Neural progenitor cell (in vitro differentiated cells): ENCODE measurements around the gene IL17C. TPM values are rescaled to one million over a fixed set of nuclear protein-coding genes. Genes with fewer than 3 reads are reported as not detected.

Experiments
- DNase-seq: peaks from one replicate; pipeline ENCODE4 v3.0.0-alpha.2; 2016; ENCODE audit warnings: low spot score
- H2AFZ ChIP-seq: fragments of 200-600 bp; sonication (generic); replicated peaks from 2 replicates; pipeline ENCODE4 v1.6.1; 2016; ENCODE audit warnings: antibody characterized with exemption
- H3F3A ChIP-seq: fragments of 200-600 bp; sonication (generic); 2 replicates; pipeline ENCODE4 v1.6.1; 2016; ENCODE audit warnings: antibody characterized with exemption, low read depth
- H3K27ac ChIP-seq: fragments of 200-600 bp; sonication (generic); 2 replicates; pipeline ENCODE4 v1.5.1; 2016; ENCODE audit warnings: mild to moderate bottlenecking
- H3K27me3 ChIP-seq: fragments of 200-600 bp; sonication (generic); 2 replicates; pipeline ENCODE4 v1.6.1; 2016; ENCODE audit warnings: mild to moderate bottlenecking, moderate library complexity
- H3K36me3 ChIP-seq: fragments of 200-600 bp; sonication (generic); 2 replicates; pipeline ENCODE4 v1.5.1; 2016
- H3K4me1 ChIP-seq: fragments of 200-600 bp; sonication (generic); 2 replicates; pipeline ENCODE4 v1.6.1; 2016; ENCODE audit warnings: mixed run types
- H3K4me2 ChIP-seq: fragments of 200-600 bp; sonication (generic); 2 replicates; pipeline ENCODE4 v1.6.1; 2016
- H3K4me3 ChIP-seq: fragments of 200-600 bp; sonication (generic); 2 replicates; pipeline ENCODE4 v1.5.1; 2016
- H3K79me2 ChIP-seq: fragments of 200-600 bp; sonication (generic); 2 replicates; pipeline ENCODE4 v1.6.1; 2016; ENCODE audit warnings: low read depth
- H3K9ac ChIP-seq: fragments of 200-600 bp; sonication (generic); 2 replicates; pipeline ENCODE4 v1.6.1; 2016
- H3K9me3 ChIP-seq: fragments of 200-600 bp; sonication (generic); 2 replicates; pipeline ENCODE4 v1.5.1; 2016; ENCODE audit warnings: low read depth
- H4K20me1 ChIP-seq: fragments of 200-600 bp; sonication (generic); 2 replicates; pipeline ENCODE4 v1.6.1; 2016; ENCODE audit warnings: low read depth
- H3K27ac Mint-ChIP-seq: 3 replicates; pipeline ENCODE4 v1.8.0; 2021; ENCODE audit warnings: mixed read lengths
- H3K27me3 Mint-ChIP-seq: 2 replicates; pipeline ENCODE4 v1.8.0; 2022; ENCODE audit warnings: low read depth, mild to moderate bottlenecking, inconsistent platforms, moderate library complexity, mixed read lengths; ENCODE audit not compliant: insufficient read depth
- H3K36me3 Mint-ChIP-seq: 3 replicates; pipeline ENCODE4 v1.8.0; 2021; ENCODE audit warnings: mixed read lengths
- H3K4me1 Mint-ChIP-seq: 3 replicates; pipeline ENCODE4 v1.8.0; 2021; ENCODE audit warnings: mixed read lengths
- H3K4me3 Mint-ChIP-seq: 3 replicates; pipeline ENCODE4 v1.8.0; 2021; ENCODE audit warnings: mild to moderate bottlenecking, moderate library complexity, mixed read lengths
- H3K9me3 Mint-ChIP-seq: 3 replicates; pipeline ENCODE4 v1.8.0; 2020; ENCODE audit warnings: mixed read lengths
- CTCF ChIP-seq: fragments of 200-600 bp; sonication (generic); IDR thresholded peaks from 2 replicates; pipeline ENCODE4 v1.5.1; 2017; ENCODE audit warnings: antibody characterized with exemption, mild to moderate bottlenecking
- EZH2 ChIP-seq: fragments of 200-600 bp; sonication (generic); IDR thresholded peaks from 2 replicates; pipeline ENCODE4 v1.6.1; 2017; ENCODE audit warnings: antibody characterized with exemption, mild to moderate bottlenecking, moderate library complexity
- EZH2phosphoT487 ChIP-seq: fragments of 200-600 bp; sonication (generic); IDR thresholded peaks from 2 replicates; pipeline ENCODE4 v1.6.1; 2017; ENCODE audit warnings: antibody characterized with exemption
- total RNA-seq: library from RNA; depleted of rRNA; stranded (reverse); fragments of >200 nt; gene quantifications from 2 replicates; pipeline ENCODE4 v1.2.3, GENCODE V29; 2015; ENCODE audit warnings: low replicate concordance

The IL17C gene
- total RNA-seq, 1 donor from 2014 or later = not detected

DNA sequence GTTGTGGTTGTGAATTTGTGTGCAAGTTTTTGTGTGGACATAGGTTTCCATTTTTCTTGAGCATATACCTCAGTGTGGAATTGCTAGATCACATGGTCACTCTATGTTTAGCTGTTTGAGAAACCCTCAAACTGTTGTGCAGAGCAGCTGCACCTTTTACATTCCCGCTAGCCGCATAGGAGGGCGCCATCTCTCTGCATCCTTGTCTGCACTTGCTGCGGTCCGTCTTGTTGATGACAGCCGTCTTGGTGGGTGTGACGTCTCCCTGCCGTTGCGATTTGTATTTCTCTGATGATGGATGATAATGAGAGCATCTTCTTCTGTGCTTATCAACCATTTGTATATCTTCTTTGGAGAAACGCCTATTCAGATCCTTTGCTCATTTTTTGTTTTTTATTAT is 25.1 kb upstream of the IL17C start:
- Histone ChIP-seq H3K9ac (no peak overlapping the region), H3K4me3 (no peak overlapping the region), H3K36me3 (no peaks in the 10 kb centered on the region), H3K4me1 (no peaks in the 10 kb centered on the region), H2AFZ (no peak overlapping the region), H3K79me2 (peaks cover 26% of the 10 kb centered on the region), H3F3A (peaks cover 9% of the 10 kb centered on the region), H3K27ac (no peak overlapping the region), H3K27me3 (no peaks in the 10 kb centered on the region), H4K20me1 (peaks cover 87% of the 10 kb centered on the region), H3K4me2 (no peak overlapping the region), H3K9me3 (no peaks in the 10 kb centered on the region)
- Mint-ChIP-seq H3K4me3 (no peak overlapping the region), H3K27me3 (peaks cover 2% of the 10 kb centered on the region), H3K9me3 (no peaks in the 10 kb centered on the region), H3K4me1 (peaks cover 9% of the 10 kb centered on the region), H3K27ac (peak overlapping the region; percentile 59), H3K36me3 (peaks cover 18% of the 10 kb centered on the region)
- TF ChIP-seq EZH2phosphoT487 = no peak
- TF ChIP-seq CTCF = no peak
- no peak for TF ChIP-seq EZH2
- DNase-seq = no peak

GRCh38 chr16:88613911-88614817 is 24.2 kb upstream of the IL17C start:
- peaks cover 16% of the 10 kb centered on the region for H3K4me1 Mint-ChIP-seq
- Histone ChIP-seq H3K4me1 (no peaks in the 10 kb centered on the region), H3K4me2 (no peak overlapping the region), H3K9me3 (no peaks in the 10 kb centered on the region), H3F3A (peaks cover 9% of the 10 kb centered on the region), H4K20me1 (peaks cover 96% of the 10 kb centered on the region), H3K9ac (no peak overlapping the region), H3K79me2 (peaks cover 34% of the 10 kb centered on the region), H3K36me3 (no peaks in the 10 kb centered on the region), H3K27me3 (no peaks in the 10 kb centered on the region), H3K27ac (no peak overlapping the region), H2AFZ (no peak overlapping the region), H3K4me3 (no peak overlapping the region)
- TF ChIP-seq CTCF (no peak), EZH2 (no peak), EZH2phosphoT487 (no peak)
- H3K27ac Mint-ChIP-seq = peak overlapping the region; percentile 60
- H3K36me3 Mint-ChIP-seq = peaks cover 20% of the 10 kb centered on the region
- H3K4me3 Mint-ChIP-seq = no peak overlapping the region
- H3K9me3 Mint-ChIP-seq = no peaks in the 10 kb centered on the region
- DNase-seq = no peak
- peaks cover 2% of the 10 kb centered on the region for H3K27me3 Mint-ChIP-seq

DNA sequence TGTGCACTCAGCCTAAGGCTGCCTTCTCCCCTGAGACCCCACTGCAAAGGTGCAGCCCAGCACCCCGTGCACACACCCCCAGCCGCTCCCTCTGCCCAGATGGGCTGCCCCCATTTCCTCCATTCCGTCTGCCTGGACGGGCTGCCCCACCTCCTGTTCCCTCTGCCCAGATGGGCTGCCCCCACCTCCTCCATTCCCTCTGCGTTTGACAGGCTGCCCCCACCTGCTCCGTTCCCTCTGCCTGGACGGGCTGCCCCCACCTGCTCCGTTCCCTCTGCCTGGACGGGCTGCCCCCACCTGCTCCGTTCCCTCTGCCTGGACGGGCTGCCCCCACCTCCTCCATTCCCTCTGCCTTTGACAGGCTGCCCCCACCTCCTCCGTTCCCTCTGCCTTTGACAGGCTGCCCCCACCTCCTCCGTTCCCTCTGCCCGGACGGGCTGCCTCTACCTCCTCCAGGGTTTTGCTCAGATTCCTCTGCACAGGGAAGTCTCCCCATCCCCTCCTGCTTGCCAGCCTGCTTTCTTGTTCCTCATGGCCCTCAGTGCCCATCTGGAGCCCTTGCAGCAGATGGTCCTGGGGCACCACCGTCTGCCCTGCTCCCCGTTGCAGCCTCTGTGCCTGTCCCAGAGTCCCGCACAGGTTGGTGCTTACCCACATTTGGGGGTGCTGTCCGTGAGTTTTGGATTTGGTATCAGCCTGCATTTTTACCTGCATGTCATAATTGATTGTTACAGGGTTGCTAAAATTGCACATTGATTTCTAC is 23.4 kb upstream of the IL17C start:
- Mint-ChIP-seq H3K4me3 (no peak overlapping the region), H3K27ac (peak overlapping the region; percentile 60), H3K4me1 (peaks cover 16% of the 10 kb centered on the region), H3K36me3 (peaks cover 17% of the 10 kb centered on the region), H3K27me3 (peaks cover 2% of the 10 kb centered on the region), H3K9me3 (no peaks in the 10 kb centered on the region)
- no peak overlapping the region for H3K4me3 ChIP-seq
- no peak overlapping the region for H3K27ac ChIP-seq
- no peaks in the 10 kb centered on the region for H3K27me3 ChIP-seq
- TF ChIP-seq CTCF = no peak
- no peak for TF ChIP-seq EZH2phosphoT487
- no peak for TF ChIP-seq EZH2
- H4K20me1 ChIP-seq = peaks cover 92% of the 10 kb centered on the region
- no peaks in the 10 kb centered on the region for H3K9me3 ChIP-seq
- H3K9ac ChIP-seq = no peak overlapping the region
- DNase-seq = no peak
- H2AFZ ChIP-seq = no peak overlapping the region
- H3K36me3 ChIP-seq = no peaks in the 10 kb centered on the region
- H3F3A ChIP-seq = peaks cover 9% of the 10 kb centered on the region
- no peak overlapping the region for H3K4me2 ChIP-seq
- no peaks in the 10 kb centered on the region for H3K4me1 ChIP-seq
- peaks cover 39% of the 10 kb centered on the region for H3K79me2 ChIP-seq
